ENCODE data around the gene SRXN1. TPM values are rescaled to one million over a fixed set of nuclear protein-coding genes. Genes with fewer than 3 reads are reported as not detected.

SRXN1 gene
- polyA plus RNA-seq, 2 of the 4 experiments (the other 2 are of a cell fraction) = 183 to 262 TPM

- TF ChIP-seq CHD2 (IDR thresholded peaks at IDR 0.05; ENCODE audit: low read length, partially characterized antibody) (no peak), NFE2L2 (conservative IDR thresholded peaks at IDR 0.05; ENCODE audit: low read length) (no peak), MAFK (IDR thresholded peaks at IDR 0.05; ENCODE audit: partially characterized antibody) (no peak), BHLHE40 (IDR thresholded peaks at IDR 0.05; ENCODE audit: low read depth, low read length) (no peak), NR3C1 (IDR thresholded peaks at IDR 0.05) (no peak), PHF8 (IDR thresholded peaks at IDR 0.05; ENCODE audit: borderline replicate concordance, low read depth) (no peak)
Measured at GRCh38 chr20:615514-615913, 37.5 kb downstream of the SRXN1 start (continued).

- Histone ChIP-seq H3K9me3 (no peaks in the 10 kb centered on the region), H3K4me3 (no peak overlapping the region), H3K4me2 (no peak overlapping the region), H3K4me1 (no peaks in the 10 kb centered on the region), H3K27ac (no peak overlapping the region)
- FAIRE-seq = no peak
- TF ChIP-seq BHLHE40 (IDR thresholded peaks at IDR 0.05; ENCODE audit: low read depth, low read length) (no peak), RCOR1 (IDR thresholded peaks at IDR 0.05; ENCODE audit: low read depth, low read length) (no peak), HEYL (CRISPR knock-in tag; IDR thresholded peaks at IDR 0.05) (no peak), TP53 (CRISPR knock-in tag; IDR thresholded peaks at IDR 0.05) (no peak), EHF (CRISPR knock-in tag; IDR thresholded peaks at IDR 0.05) (no peak), EHMT2 (IDR thresholded peaks at IDR 0.05; ENCODE audit: low read depth) (no peak), JUNB (IDR thresholded peaks at IDR 0.05) (no peak), E2F6 (IDR thresholded peaks at IDR 0.05; ENCODE audit: borderline replicate concordance, low read depth) (no peak), REST (IDR thresholded peaks at IDR 0.05) (no peak), USF2 (IDR thresholded peaks at IDR 0.05) (no peak), POLR2AphosphoS2 (conservative IDR thresholded peaks at IDR 0.05; ENCODE audit: low read length) (no peak), RAD21 (conservative IDR thresholded peaks at IDR 0.05 in 1 of 2, IDR thresholded peaks at IDR 0.05 in 1 of 2) (no peak), ATOH8 (CRISPR knock-in tag; IDR thresholded peaks at IDR 0.05; ENCODE audit: low read depth) (no peak), ZNF302 (CRISPR knock-in tag; IDR thresholded peaks at IDR 0.05) (no peak), GATA3 (IDR thresholded peaks at IDR 0.05; ENCODE audit: borderline replicate concordance) (no peak), TFCP2L1 (CRISPR knock-in tag; IDR thresholded peaks at IDR 0.05) (no peak), CTCF (IDR thresholded peaks at IDR 0.05) (no peak), ZFP36 (IDR thresholded peaks at IDR 0.05; ENCODE audit: borderline replicate concordance, partially characterized antibody) (no peak), SMC3 (IDR thresholded peaks at IDR 0.05) (no peak)
- ATAC-seq = no peak
- POLR2A ChIA-PET = no interaction called here
- CTCF ChIA-PET = interaction anchor here (0.8 to 2.4 kb wide), 8 partner anchors 13 to 204 kb away, joined by 3 to 9 read pairs (median 3); no protein-coding TSS in a partner anchor
- no peak for DNase-seq (ENCODE audit: low read depth in 1 of 2, low spot score in 1 of 2)
- WGBS (ENCODE audit: missing lambda C conversion rate) = 72% methylated on average over 8 of the region's 8 CpGs
Measured at GRCh38 chr20:611843-612185, 41.2 kb downstream of the SRXN1 start.

All from A549 (cell line).